SK-N-SH (cell line): Measurements from ENCODE around the gene BABAM2.

Source experiments
- CTCF ChIP-seq: fragments of 200-600 bp; sonication (generic); IDR thresholded peaks from 2 replicates; pipeline ENCODE4 v1.6.1; 2017; ENCODE audit warnings: antibody characterized with exemption, mild to moderate bottlenecking, moderate library complexity
- GABPA ChIP-seq: IDR thresholded peaks from 2 replicates; pipeline ENCODE4 v1.4.0; 2012; ENCODE audit warnings: low read depth, mild to moderate bottlenecking
- RAD21 ChIP-seq: IDR thresholded peaks from 2 replicates; pipeline ENCODE4 v1.6.1; 2012; ENCODE audit warnings: mild to moderate bottlenecking, low read length
- REST ChIP-seq: IDR thresholded peaks from 2 replicates; pipeline ENCODE4 v1.6.1; 2012; ENCODE audit warnings: mild to moderate bottlenecking, low read depth, low read length, moderate library complexity
- RFX5 ChIP-seq: IDR thresholded peaks from 2 replicates; pipeline ENCODE4 v1.6.1; 2012; ENCODE audit warnings: mild to moderate bottlenecking, improper control_type of control experiment, low read length

- TF ChIP-seq CTCF (no peak), REST (no peak), GABPA (no peak), RFX5 (no peak), RAD21 (no peak)
Measured at GRCh38 chr2:28028025-28028424, 137.5 kb downstream of the BABAM2 start.
